HTR-8/SVneo (cell line): ENCODE results near the gene AKAP5.
A peak's percentile ranks its signal among the peaks of the same experiment; 100 is the strongest.

Experiments used
- DNase-seq: peaks from one replicate; pipeline ENCODE4 v3.0.0; 2011; ENCODE audit warnings: low spot score, mixed read lengths; ENCODE audit not compliant: insufficient read length
- FAIRE-seq: peaks from 2 replicates; lab custom pipeline; 2011; peaks lifted over from hg19 to GRCh38; lab: Jason Lieb, UNC

Gene AKAP5

DNA sequence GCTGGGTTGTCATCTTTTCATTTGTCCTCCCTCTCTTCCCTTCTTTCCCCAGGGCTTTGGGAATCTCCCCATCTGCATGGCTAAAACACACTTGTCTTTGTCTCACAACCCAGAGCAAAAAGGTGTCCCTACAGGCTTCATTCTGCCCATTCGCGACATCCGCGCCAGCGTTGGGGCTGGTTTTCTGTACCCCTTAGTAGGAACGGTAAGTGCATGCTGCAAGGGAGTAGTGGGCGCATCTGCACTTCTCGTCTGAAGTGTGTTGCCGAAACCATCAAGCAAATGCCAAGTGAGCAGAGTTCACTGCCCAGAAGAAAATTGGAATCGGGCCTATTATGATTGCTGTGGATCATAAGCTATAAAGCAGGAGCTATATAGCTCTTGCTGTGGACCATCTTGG lies 10.6 kb upstream of the AKAP5 start:
- FAIRE-seq (peak; percentile 93), DNase-seq (no peak)

- FAIRE-seq (peak; percentile 92), DNase-seq (no peak)
These were observed 5.7 kb upstream of the AKAP5 start for GRCh38 chr14:64459405-64460136.

- peak; percentile 88 for FAIRE-seq
These were observed 4.1 kb upstream of the AKAP5 start for GRCh38 chr14:64461221-64461620.

GRCh38 chr14:64463195-64463594 lies 2.1 kb upstream of the AKAP5 start:
- no peak for DNase-seq
- peak; percentile 92 for FAIRE-seq

More at GRCh38 chr14:64461221-64461620, 4.1 kb upstream of the AKAP5 start:
- DNase-seq, result no peak

DNA sequence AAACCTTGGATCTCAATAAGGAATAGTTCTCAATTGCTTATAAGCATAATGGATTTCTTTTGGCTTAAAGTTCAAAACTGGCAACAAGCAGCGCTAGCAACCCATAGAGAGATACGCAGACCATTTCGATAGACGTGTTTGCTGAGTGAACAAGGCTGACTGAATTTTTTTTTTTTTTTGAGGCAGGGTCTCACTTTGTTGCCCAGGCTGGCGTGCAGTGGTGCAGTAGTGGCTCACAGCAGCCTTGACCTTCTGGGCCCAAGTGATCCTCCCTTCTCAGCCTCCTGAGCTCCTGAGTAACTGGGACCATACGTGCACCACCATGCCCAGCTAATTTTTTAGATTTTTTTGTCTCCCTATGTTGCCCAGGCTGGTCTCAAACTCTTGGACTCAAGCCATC lies 1.4 kb upstream of the AKAP5 start:
- DNase-seq (no peak), FAIRE-seq (no peak)

DNA sequence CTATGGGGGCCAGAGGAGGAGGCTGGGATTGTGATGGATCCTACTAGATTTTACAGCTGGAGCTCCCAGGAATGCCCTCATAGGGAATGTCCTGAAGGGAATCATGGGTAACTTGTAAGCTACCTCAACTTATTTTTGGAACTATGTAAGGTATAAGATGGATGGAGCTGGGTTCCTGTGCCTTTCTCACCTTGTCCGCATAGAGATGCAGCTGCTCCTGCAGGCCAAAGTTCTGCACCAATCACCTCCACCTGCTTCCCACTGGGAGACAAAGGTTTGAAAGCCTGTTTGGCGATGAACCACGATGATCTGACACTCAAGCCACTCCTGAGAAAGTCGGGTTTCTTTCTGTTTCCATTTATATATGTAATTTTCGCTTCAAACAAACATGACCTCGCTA lies 648 bp upstream of the AKAP5 start:
- FAIRE-seq (no peak), DNase-seq (peak; percentile 69)

DNA sequence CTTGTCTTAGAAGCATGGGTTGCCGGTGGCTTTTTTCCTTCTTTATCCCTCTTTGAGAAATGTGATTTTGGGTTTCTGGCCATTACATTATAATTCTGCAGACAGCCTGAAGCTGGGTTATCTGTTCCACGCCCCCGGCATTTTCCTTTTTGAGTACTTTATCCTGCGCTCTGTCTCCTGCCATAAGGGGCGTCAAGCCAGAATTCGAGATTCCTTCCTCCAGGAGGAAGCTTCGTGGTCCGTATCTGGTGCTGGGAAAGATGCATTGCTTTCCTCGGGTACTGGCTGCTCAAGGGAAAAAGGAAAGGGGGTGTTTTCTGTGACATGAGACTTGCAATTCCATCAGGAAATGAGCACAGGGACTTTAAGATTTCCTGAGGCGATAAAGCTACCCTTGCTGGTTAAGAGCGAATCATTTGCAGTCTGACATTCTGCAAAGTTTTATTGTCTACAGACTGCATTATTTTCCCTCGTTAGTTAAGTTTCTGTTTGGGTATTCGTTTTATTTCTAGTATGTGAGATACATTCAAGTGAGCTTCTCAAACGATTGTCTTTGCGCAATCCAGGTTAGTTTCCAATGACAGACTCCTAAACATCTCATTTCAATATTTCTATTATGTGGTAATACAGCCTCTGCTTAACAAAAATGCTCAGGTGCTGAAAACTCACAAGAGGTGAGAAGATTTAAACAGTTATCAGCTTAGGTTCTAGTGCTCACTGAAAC lies 694 bp downstream of the AKAP5 start:
- FAIRE-seq, result no peak

GRCh38 chr14:64467101-64467500 lies 1.8 kb downstream of the AKAP5 start:
- DNase-seq (no peak), FAIRE-seq (peak; percentile 99)

More for the DNA sequence above, 694 bp downstream of the AKAP5 start:
- DNase-seq, result peak; percentile 90

DNA sequence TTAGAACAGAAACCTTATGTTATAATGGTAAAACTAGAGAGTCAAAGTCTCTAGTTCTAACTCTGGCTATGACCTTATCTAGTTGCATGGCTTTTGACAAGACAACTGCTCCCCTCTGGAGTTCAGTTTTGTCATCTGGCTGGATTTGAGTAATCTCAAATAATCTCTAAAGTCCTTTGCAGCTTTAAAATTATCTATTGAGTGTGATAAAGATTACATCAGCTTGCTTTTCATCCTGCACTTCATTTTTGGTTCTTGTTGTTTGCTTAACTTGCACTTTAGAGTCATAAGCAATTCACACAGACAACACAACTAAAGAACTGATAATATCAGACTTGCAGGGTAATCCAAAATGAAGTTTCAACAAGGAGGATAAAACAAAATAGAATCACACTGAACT lies 2.3 kb downstream of the AKAP5 start:
- DNase-seq (no peak), FAIRE-seq (no peak)

DNA sequence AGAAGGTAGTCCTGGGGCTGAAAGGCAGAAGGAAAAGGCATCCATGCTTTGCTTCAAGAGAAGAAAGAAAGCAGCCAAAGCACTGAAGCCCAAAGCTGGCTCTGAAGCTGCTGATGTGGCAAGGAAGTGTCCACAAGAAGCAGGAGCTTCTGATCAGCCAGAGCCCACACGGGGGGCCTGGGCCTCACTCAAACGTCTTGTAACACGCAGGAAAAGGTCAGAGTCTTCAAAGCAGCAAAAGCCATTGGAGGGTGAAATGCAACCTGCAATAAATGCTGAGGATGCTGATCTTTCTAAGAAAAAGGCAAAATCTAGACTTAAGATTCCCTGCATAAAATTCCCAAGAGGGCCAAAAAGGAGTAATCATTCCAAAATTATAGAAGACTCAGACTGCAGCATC lies 3.2 kb downstream of the AKAP5 start:
- DNase-seq (no peak), FAIRE-seq (no peak)

GRCh38 chr14:64474041-64474440 lies 8.7 kb downstream of the AKAP5 start:
- DNase-seq (no peak), FAIRE-seq (peak; percentile 94)

DNA sequence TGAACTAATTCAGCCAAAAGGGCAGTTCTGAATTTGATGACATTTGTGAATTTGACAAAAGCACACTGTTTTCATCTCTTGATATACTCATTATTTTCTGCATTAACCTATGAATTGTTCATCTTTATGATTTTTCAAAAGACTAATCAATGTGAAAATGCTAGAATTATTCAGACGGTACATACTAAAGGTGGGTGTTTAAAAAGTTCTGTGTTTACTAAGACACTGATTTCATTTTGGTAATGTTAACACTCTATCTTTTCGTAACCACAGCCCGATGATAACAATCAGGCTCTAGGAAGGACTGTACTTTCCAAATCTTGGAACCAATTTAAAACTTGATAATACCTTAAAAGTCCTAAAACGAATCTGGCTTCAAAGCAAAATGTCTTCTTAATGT lies 9.4 kb downstream of the AKAP5 start:
- FAIRE-seq (peak; percentile 95), DNase-seq (no peak)

GRCh38 chr14:64475585-64476273 lies 10.4 kb downstream of the AKAP5 start:
- FAIRE-seq, result peak; percentile 96
- no peak for DNase-seq

DNA sequence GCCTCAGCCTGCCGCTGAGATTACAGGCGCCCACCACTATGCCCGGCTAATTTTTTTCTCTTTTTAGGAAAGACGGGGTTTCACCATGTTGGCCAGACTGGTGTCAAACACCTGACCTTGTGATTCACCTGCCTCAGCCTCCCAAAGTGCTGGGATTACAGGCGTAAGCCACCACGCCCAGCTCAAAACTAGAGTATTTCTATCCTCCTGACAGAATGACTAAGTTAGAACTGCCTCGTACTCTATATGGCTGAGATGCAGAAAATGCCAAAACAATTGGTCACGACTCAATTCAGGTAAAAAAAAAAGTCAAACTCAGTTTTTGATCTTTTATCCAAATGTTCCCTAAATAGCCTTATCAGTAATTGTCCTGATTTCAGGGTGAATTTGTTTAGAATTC lies 11.1 kb downstream of the AKAP5 start:
- FAIRE-seq, result no peak
- no peak for DNase-seq

- DNase-seq (peak; percentile 68), FAIRE-seq (no peak)
These were observed 13.4 kb downstream of the AKAP5 start for GRCh38 chr14:64478634-64479250.

DNA sequence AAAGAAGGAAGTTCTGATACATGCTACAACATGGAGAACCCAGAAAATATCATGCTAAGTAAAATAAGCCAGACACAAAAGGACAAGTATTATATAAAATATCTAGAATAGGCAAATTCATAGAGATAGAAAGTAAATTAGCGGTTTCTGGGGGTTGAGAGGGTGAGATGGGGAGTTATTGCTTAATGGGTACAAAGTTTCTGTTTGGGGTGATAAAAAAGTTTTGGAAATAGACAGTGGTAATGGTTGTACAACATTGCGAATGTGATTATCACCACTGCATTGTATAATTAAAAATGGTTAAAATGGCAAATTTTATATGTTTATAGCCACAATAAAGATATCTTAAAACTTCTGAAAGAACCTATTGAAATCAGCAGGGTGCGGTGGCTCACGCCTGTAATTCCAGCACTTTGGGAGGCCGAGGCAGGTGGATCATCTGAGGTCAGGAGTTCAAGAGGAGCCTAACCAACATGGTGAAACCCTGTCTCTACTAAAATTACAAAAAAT lies 23.3 kb downstream of the AKAP5 start:
- DNase-seq (no peak), FAIRE-seq (no peak)

GRCh38 chr14:64491637-64492036 lies 26.3 kb downstream of the AKAP5 start:
- FAIRE-seq (peak; percentile 92), DNase-seq (no peak)

- FAIRE-seq, result peak; percentile 97
- no peak for DNase-seq
These were observed 28.2 kb downstream of the AKAP5 start for GRCh38 chr14:64493455-64493854.

- FAIRE-seq (peak; percentile 77), DNase-seq (no peak)
These were observed 30.0 kb downstream of the AKAP5 start for GRCh38 chr14:64495252-64495651.

- peak; percentile 64 for FAIRE-seq
These were observed 31.5 kb downstream of the AKAP5 start for GRCh38 chr14:64496764-64497163.

More at GRCh38 chr14:64496764-64497163, 31.5 kb downstream of the AKAP5 start:
- no peak for DNase-seq
